Amniotic epithelial cell (primary cell): Measurements from ENCODE around the gene IQGAP2.
A peak's percentile ranks its signal among the peaks of the same experiment; 100 is the strongest.
"Not testable (repeated sequence)": the region's sequence is repeated elsewhere in the genome, so short reads cannot be mapped to it uniquely, and the experiment has no call there.

Experiments
- DNase-seq: peaks from one replicate; pipeline ENCODE4 v3.0.0-alpha.2; 2010; ENCODE audit warnings: low read depth

Gene IQGAP2

GRCh38 chr5:76579166-76579937 is 176.3 kb downstream of the IQGAP2 start:
- peak; percentile 30 for DNase-seq

- DNase-seq, result no peak
These were observed 177.9 kb downstream of the IQGAP2 start for GRCh38 chr5:76580981-76581380.

GRCh38 chr5:76582230-76583162 is 179.4 kb downstream of the IQGAP2 start:
- peak; percentile 50 for DNase-seq

GRCh38 chr5:76583163-76584047 is 180.3 kb downstream of the IQGAP2 start:
- peak; percentile 23 for DNase-seq

- DNase-seq, result no peak
These were observed 182.7 kb downstream of the IQGAP2 start for GRCh38 chr5:76585783-76586217.

GRCh38 chr5:76586531-76586930 is 183.4 kb downstream of the IQGAP2 start:
- no peak for DNase-seq

- DNase-seq, result no peak
These were observed 186.9 kb downstream of the IQGAP2 start for GRCh38 chr5:76590027-76590426.

GRCh38 chr5:76591366-76591765 is 188.3 kb downstream of the IQGAP2 start:
- no peak for DNase-seq

- no peak for DNase-seq
These were observed 189.6 kb downstream of the IQGAP2 start for GRCh38 chr5:76592692-76593091.

- DNase-seq, result no peak
These were observed 191.0 kb downstream of the IQGAP2 start for GRCh38 chr5:76594107-76594506.

- no peak for DNase-seq
These were observed 192.8 kb downstream of the IQGAP2 start for GRCh38 chr5:76595755-76596481.

GRCh38 chr5:76598531-76598930 is 195.4 kb downstream of the IQGAP2 start:
- no peak for DNase-seq

GRCh38 chr5:76600716-76601115 is 197.6 kb downstream of the IQGAP2 start:
- DNase-seq, result no peak

- DNase-seq, result peak; percentile 58
These were observed 198.4 kb downstream of the IQGAP2 start for GRCh38 chr5:76601470-76601869.

- no peak for DNase-seq
These were observed 199.1 kb downstream of the IQGAP2 start for GRCh38 chr5:76602094-76602726.

- DNase-seq, result not testable (repeated sequence)
These were observed 200.9 kb downstream of the IQGAP2 start for GRCh38 chr5:76603991-76604390.

GRCh38 chr5:76604838-76605237 is 201.8 kb downstream of the IQGAP2 start:
- no peak for DNase-seq

GRCh38 chr5:76606701-76607100 is 203.6 kb downstream of the IQGAP2 start:
- DNase-seq, result no peak

GRCh38 chr5:76607353-76607871 is 204.3 kb downstream of the IQGAP2 start:
- no peak for DNase-seq

GRCh38 chr5:76608833-76609232 is 205.7 kb downstream of the IQGAP2 start:
- peak; percentile 51 for DNase-seq
